Caco-2 (cell line): ENCODE measurements around the gene AMZ1. TPM values are rescaled to one million over a fixed set of nuclear protein-coding genes. Genes with fewer than 3 reads are reported as not detected.

ENCODE experiments used
- BruUV-seq: library from RNA; stranded (reverse); fragments of 400-500 nt; replicated peaks from 2 replicates; lab custom pipeline; 2021; lab: Mats Ljungman, UMichigan
- CTCF ChIA-PET: fragments of 300-600 bp; sonication (Branson Sonifier 250); formaldehyde crosslinking; loops from one replicate; lab custom pipeline; 2022; ENCODE audit warnings: antibody characterized with exemption; lab: Charles Lee
- POLR2A ChIA-PET: fragments of 300-600 bp; sonication (Branson Sonifier 250); formaldehyde crosslinking; loops from one replicate; lab custom pipeline; 2022; ENCODE audit warnings: antibody characterized with exemption; lab: Charles Lee
- DNase-seq, 2 experiments: peaks; one replicate each; pipeline versions ENCODE4 v3.0.0 to v3.0.0-alpha.2; 2020 to 2022
- H3K27me3 ChIP-seq: replicated peaks from 2 replicates; pipeline ENCODE4 v1.6.0; 2011; ENCODE audit warnings: low read length; ENCODE audit not compliant: control insufficient read depth, insufficient read depth
- H3K36me3 ChIP-seq: 2 replicates; pipeline ENCODE4 v1.5.1; 2011; ENCODE audit warnings: low read length; ENCODE audit not compliant: control insufficient read depth, insufficient read depth
- H3K4me1 ChIP-seq: fragments of 250-450 bp; sonication (Bioruptor Pico); 2 replicates; pipeline ENCODE4 v1.5.1; 2020; ENCODE audit warnings: mild to moderate bottlenecking
- H3K4me3 ChIP-seq: 2 replicates; pipeline ENCODE4 v1.5.1; 2011; ENCODE audit warnings: low read depth, mild to moderate bottlenecking, control low read depth, low read length
- H3K9me3 ChIP-seq: fragments of 250-450 bp; sonication (Bioruptor Pico); 2 replicates; pipeline ENCODE4 v1.5.1; 2020; ENCODE audit warnings: mild to moderate bottlenecking, moderate library complexity
- H3K27ac Mint-ChIP-seq: one replicate; pipeline ENCODE4 v1.8.0; 2022; ENCODE audit warnings: mixed read lengths; ENCODE audit not compliant: unreplicated experiment
- H3K27me3 Mint-ChIP-seq: one replicate; pipeline ENCODE4 v1.8.0; 2022; ENCODE audit warnings: mixed read lengths; ENCODE audit not compliant: insufficient read depth, unreplicated experiment
- H3K36me3 Mint-ChIP-seq: one replicate; pipeline ENCODE4 v1.8.0; 2022; ENCODE audit warnings: mild to moderate bottlenecking, mixed read lengths; ENCODE audit not compliant: insufficient read depth, unreplicated experiment
- H3K4me1 Mint-ChIP-seq: one replicate; pipeline ENCODE4 v1.8.0; 2022; ENCODE audit warnings: low read depth, mixed read lengths; ENCODE audit not compliant: unreplicated experiment
- H3K4me3 Mint-ChIP-seq: one replicate; pipeline ENCODE4 v1.8.0; 2022; ENCODE audit warnings: mild to moderate bottlenecking, moderate library complexity, mixed read lengths; ENCODE audit not compliant: unreplicated experiment
- H3K9me3 Mint-ChIP-seq: one replicate; pipeline ENCODE4 v1.8.0; 2022; ENCODE audit warnings: mixed read lengths; ENCODE audit not compliant: unreplicated experiment
- intact Hi-C: fragments of 100-400 bp; cut with micrococcal nuclease; formaldehyde crosslinking; loops from one replicate; pipeline ENCODE4 v1.10.0; 2022; ENCODE audit not compliant: unreplicated experiment
- total RNA-seq: library from RNA; stranded (reverse); gene quantifications from 2 replicates; pipeline ENCODE4 v1.2.3, GENCODE V29; 2022
- TF ChIP-seq, protein P1 (sequence below), 2 experiments: fragments of 200-600 bp in 1 of 2; IDR thresholded peaks; 1 replicate in 1 of 2; 2 replicates in 1 of 2; pipeline versions ENCODE4 v1.5.1 to v1.8.0; 2011 to 2022; ENCODE audit warnings: antibody characterized with exemption in 1 of 2, control low read depth in 1 of 2, inconsistent platforms in 1 of 2, low read depth in 1 of 2, low read length in 1 of 2, mild to moderate bottlenecking in 1 of 2, moderate library complexity in 1 of 2; ENCODE audit not compliant: insufficient read depth in 1 of 2, severe bottlenecking in 1 of 2, unreplicated experiment in 1 of 2

AMZ1 gene
- total RNA-seq, 1 experiment from 2014 or later = 0.11 TPM

DNA sequence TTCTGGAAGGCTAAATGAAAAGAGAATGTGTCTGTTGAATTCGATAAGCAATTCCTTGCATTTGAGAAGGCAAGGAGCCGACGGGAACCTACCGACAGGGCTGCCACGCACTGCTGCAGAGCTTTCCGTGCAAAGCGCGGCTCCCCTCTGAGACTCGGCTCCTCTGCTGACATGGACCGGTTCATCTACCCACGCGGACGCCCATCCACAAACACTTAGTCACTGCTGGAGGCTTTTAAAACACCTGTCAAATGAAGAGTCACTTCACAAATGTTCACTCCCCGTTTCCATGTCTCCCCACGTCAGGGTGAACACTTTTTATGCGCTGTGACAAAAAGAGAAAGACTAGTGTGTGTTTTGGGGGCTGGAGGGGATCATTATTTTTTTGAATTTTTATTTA is 32.0 kb downstream of the AMZ1 start:
- no TSS peak for BruUV-seq

DNA sequence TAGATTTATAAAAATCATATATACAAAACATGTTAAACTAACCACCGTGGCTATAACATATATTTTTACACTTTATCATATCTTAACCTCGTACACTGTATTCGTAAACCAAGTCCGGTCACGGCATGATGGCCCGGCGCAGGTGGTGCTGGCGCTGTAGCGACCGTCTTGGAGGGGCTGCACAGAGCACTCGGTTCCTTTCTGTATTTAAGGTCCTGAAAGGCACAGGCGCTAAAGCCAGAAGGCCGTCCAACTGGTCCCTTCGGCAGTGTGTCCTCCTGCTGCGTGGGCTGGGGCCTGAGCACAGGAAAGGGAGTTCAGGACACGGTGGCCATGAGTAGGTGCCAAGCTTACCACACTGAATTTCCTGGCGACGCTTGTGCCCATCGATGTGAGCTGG is 33.8 kb downstream of the AMZ1 start:
- Histone ChIP-seq H3K36me3 (no peaks in the 10 kb centered on the region), H3K9me3 (no peaks in the 10 kb centered on the region), H3K27me3 (no peaks in the 10 kb centered on the region), H3K4me1 (no peaks in the 10 kb centered on the region), H3K4me3 (no peak overlapping the region)
- H3K4me3 Mint-ChIP-seq = no peak overlapping the region
- no TSS peak for BruUV-seq
- no peaks in the 10 kb centered on the region for H3K4me1 Mint-ChIP-seq
- CTCF ChIA-PET = no interaction called here
- POLR2A ChIA-PET = no interaction called here
- peaks cover 42% of the 10 kb centered on the region for H3K36me3 Mint-ChIP-seq
- DNase-seq = no peak
- no peaks in the 10 kb centered on the region for H3K27me3 Mint-ChIP-seq
- intact Hi-C loops = no loop called here
- TF ChIP-seq, protein P1, sequence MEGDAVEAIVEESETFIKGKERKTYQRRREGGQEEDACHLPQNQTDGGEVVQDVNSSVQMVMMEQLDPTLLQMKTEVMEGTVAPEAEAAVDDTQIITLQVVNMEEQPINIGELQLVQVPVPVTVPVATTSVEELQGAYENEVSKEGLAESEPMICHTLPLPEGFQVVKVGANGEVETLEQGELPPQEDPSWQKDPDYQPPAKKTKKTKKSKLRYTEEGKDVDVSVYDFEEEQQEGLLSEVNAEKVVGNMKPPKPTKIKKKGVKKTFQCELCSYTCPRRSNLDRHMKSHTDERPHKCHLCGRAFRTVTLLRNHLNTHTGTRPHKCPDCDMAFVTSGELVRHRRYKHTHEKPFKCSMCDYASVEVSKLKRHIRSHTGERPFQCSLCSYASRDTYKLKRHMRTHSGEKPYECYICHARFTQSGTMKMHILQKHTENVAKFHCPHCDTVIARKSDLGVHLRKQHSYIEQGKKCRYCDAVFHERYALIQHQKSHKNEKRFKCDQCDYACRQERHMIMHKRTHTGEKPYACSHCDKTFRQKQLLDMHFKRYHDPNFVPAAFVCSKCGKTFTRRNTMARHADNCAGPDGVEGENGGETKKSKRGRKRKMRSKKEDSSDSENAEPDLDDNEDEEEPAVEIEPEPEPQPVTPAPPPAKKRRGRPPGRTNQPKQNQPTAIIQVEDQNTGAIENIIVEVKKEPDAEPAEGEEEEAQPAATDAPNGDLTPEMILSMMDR (IDR thresholded peaks at IDR 0.05; ENCODE audit: insufficient read depth in 1 of 2, low read depth in 1 of 2, low read length in 1 of 2, severe bottlenecking in 1 of 2, unreplicated experiment in 1 of 2) = no peak
- H3K9me3 Mint-ChIP-seq = no peaks in the 10 kb centered on the region
- no peak overlapping the region for H3K27ac Mint-ChIP-seq

More for the DNA sequence above, 32.0 kb downstream of the AMZ1 start:
- intact Hi-C loops = no loop called here
- H3K27me3 ChIP-seq = no peaks in the 10 kb centered on the region
- no peaks in the 10 kb centered on the region for H3K27me3 Mint-ChIP-seq
- no peaks in the 10 kb centered on the region for H3K4me1 ChIP-seq
- no peak overlapping the region for H3K27ac Mint-ChIP-seq
- no peaks in the 10 kb centered on the region for H3K9me3 ChIP-seq
- H3K36me3 ChIP-seq = no peaks in the 10 kb centered on the region
- no peaks in the 10 kb centered on the region for H3K9me3 Mint-ChIP-seq
- POLR2A ChIA-PET = no interaction called here
- peaks cover 38% of the 10 kb centered on the region for H3K36me3 Mint-ChIP-seq
- no peak overlapping the region for H3K4me3 Mint-ChIP-seq
- H3K4me1 Mint-ChIP-seq = peaks cover 8% of the 10 kb centered on the region
- DNase-seq = no peak
- CTCF ChIA-PET = no interaction called here
- H3K4me3 ChIP-seq = no peak overlapping the region
- TF ChIP-seq, protein P1 (IDR thresholded peaks at IDR 0.05; ENCODE audit: insufficient read depth in 1 of 2, low read depth in 1 of 2, low read length in 1 of 2, severe bottlenecking in 1 of 2, unreplicated experiment in 1 of 2) = no peak

DNA sequence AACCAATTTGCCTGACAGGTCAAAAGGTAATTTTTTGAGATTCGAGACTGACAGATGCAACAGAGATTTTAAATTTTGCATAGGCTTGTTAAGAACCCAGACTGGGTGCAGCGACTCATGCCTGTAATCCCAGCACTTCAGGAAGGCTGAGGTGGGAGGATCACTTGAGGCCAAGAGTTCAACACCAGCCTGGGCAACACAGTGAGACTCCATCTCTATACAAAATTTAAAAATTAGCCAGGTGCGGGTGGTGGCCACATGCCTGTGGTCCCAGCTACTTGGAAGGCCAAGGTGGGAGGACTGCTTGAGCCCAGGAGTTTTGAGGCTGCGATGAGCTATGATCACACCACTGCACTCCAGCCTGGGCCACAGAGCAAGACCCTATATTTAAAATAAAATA is 34.6 kb downstream of the AMZ1 start:
- Mint-ChIP-seq H3K9me3 (no peaks in the 10 kb centered on the region), H3K27ac (no peak overlapping the region), H3K36me3 (peaks cover 48% of the 10 kb centered on the region), H3K4me3 (no peak overlapping the region), H3K4me1 (no peaks in the 10 kb centered on the region), H3K27me3 (no peaks in the 10 kb centered on the region)
- Histone ChIP-seq H3K4me3 (no peak overlapping the region), H3K27me3 (no peaks in the 10 kb centered on the region), H3K36me3 (no peaks in the 10 kb centered on the region), H3K9me3 (no peaks in the 10 kb centered on the region), H3K4me1 (no peaks in the 10 kb centered on the region)
- BruUV-seq = no TSS peak
- ChIA-PET POLR2A (no interaction called here), CTCF (no interaction called here)
- DNase-seq = no peak
- intact Hi-C loops = no loop called here
- TF ChIP-seq, protein P1 (IDR thresholded peaks at IDR 0.05; ENCODE audit: insufficient read depth in 1 of 2, low read depth in 1 of 2, low read length in 1 of 2, severe bottlenecking in 1 of 2, unreplicated experiment in 1 of 2) = no peak
